ENCODE measurements around the gene KDM5B. TPM values are rescaled to one million over a fixed set of nuclear protein-coding genes. Genes with fewer than 3 reads are reported as not detected.
A peak's percentile ranks its signal among the peaks of the same experiment; 100 is the strongest.

Gene KDM5B
- polyA plus RNA-seq, 3 donors: 3.4 to 12.5 (median 10.6) TPM

GRCh38 chr1:202750761-202751160 lies 57.5 kb downstream of the KDM5B start:
- H3K27ac Mint-ChIP-seq: no peak overlapping the region
- no peak overlapping the region for H3K4me2 ChIP-seq (replicated peaks; ENCODE audit: extremely low read depth, low read length, poor library complexity, severe bottlenecking)
- no peak overlapping the region for H2AFZ ChIP-seq (ENCODE audit: insufficient read depth, low read depth, low read length, poor library complexity, severe bottlenecking)
- peaks cover 56 to 83% of the 10 kb centered on the region in 2 donors for H3K36me3 ChIP-seq (replicated peaks in 1 of 2; ENCODE audit: control insufficient read depth in 1 of 2, insufficient read depth in 2 of 2, low read length in 2 of 2)
- H3K27me3 ChIP-seq (ENCODE audit: control insufficient read depth in 2 of 2, insufficient read depth in 2 of 2, low read length in 2 of 2): no peaks in the 10 kb centered on the region
- no peaks in the 10 kb centered on the region for H3K79me2 ChIP-seq (ENCODE audit: insufficient read depth, low read length)
- H4K20me1 ChIP-seq (ENCODE audit: insufficient read depth, low read length): no peaks in the 10 kb centered on the region
- H3K9me3 ChIP-seq (replicated peaks in 1 of 2; ENCODE audit: control insufficient read depth in 1 of 2, insufficient read depth in 1 of 2, low read length in 2 of 2): no peaks in the 10 kb centered on the region
- H3K4me1 ChIP-seq (ENCODE audit: control insufficient read depth in 1 of 2, insufficient read depth in 2 of 2, low read length in 2 of 2): peaks cover 2 to 8% of the 10 kb centered on the region in 2 donors
- TF ChIP-seq CTCF (IDR thresholded peaks at IDR 0.05): peak; percentile 12
- H3K27me3 Mint-ChIP-seq (ENCODE audit: low read depth in 3 of 3): no peaks in the 10 kb centered on the region
- no peak overlapping the region for H3K4me3 ChIP-seq (replicated peaks in 1 of 3; ENCODE audit: low read depth in 2 of 3, low read length in 3 of 3)
- intact Hi-C loops (cut with micrococcal nuclease): loop anchor here in 1 of 2 donors (10.0 kb wide), 1 partner anchor 114 kb away; no protein-coding TSS in a partner anchor
- H3K9ac ChIP-seq (ENCODE audit: insufficient read depth, low read length, poor library complexity, severe bottlenecking): no peak overlapping the region
- H3K4me1 Mint-ChIP-seq: peaks cover 18% of the 10 kb centered on the region
- H3K36me3 Mint-ChIP-seq: peaks cover 65 to 77% of the 10 kb centered on the region in 2 donors
- no peak overlapping the region for H3K27ac ChIP-seq (ENCODE audit: low read depth in 1 of 2, low read length in 2 of 2)
- no peak for DNase-seq
- WGBS (ENCODE audit: insufficient coverage): no CpG with 5 or more reads among the region's 1 CpG
- no peak overlapping the region for H3K4me3 Mint-ChIP-seq
- H3K9me3 Mint-ChIP-seq: peaks cover 0 to 1% (median 0%) of the 10 kb centered on the region in 7 donors

GRCh38 chr1:202750024-202750423 lies 58.2 kb downstream of the KDM5B start:
- TF ChIP-seq CTCF (IDR thresholded peaks at IDR 0.05): no peak
- intact Hi-C loops (cut with micrococcal nuclease): loop anchor here in 1 of 2 donors (10.0 kb wide), 1 partner anchor 115 kb away; no protein-coding TSS in a partner anchor
- peaks cover 51 to 83% of the 10 kb centered on the region in 2 donors for H3K36me3 ChIP-seq (replicated peaks in 1 of 2; ENCODE audit: control insufficient read depth in 1 of 2, insufficient read depth in 2 of 2, low read length in 2 of 2)
- no peaks in the 10 kb centered on the region for H3K9me3 ChIP-seq (replicated peaks in 1 of 2; ENCODE audit: control insufficient read depth in 1 of 2, insufficient read depth in 1 of 2, low read length in 2 of 2)
- no peak overlapping the region for H3K27ac Mint-ChIP-seq
- peaks cover 25% of the 10 kb centered on the region for H3K4me1 Mint-ChIP-seq
- H3K4me3 ChIP-seq (replicated peaks in 1 of 3; ENCODE audit: low read depth in 2 of 3, low read length in 3 of 3): no peak overlapping the region
- no peak overlapping the region for H3K4me3 Mint-ChIP-seq
- H3K4me2 ChIP-seq (replicated peaks; ENCODE audit: extremely low read depth, low read length, poor library complexity, severe bottlenecking): no peak overlapping the region
- peaks cover 6 to 14% of the 10 kb centered on the region in 2 donors for H3K4me1 ChIP-seq (ENCODE audit: control insufficient read depth in 1 of 2, insufficient read depth in 2 of 2, low read length in 2 of 2)
- no peaks in the 10 kb centered on the region for H4K20me1 ChIP-seq (ENCODE audit: insufficient read depth, low read length)
- no peaks in the 10 kb centered on the region for H3K27me3 Mint-ChIP-seq (ENCODE audit: low read depth in 3 of 3)
- peaks cover 0 to 1% (median 0%) of the 10 kb centered on the region in 7 donors for H3K9me3 Mint-ChIP-seq
- H3K9ac ChIP-seq (ENCODE audit: insufficient read depth, low read length, poor library complexity, severe bottlenecking): no peak overlapping the region
- no CpG with 5 or more reads among the region's 2 CpGs for WGBS (ENCODE audit: insufficient coverage)
- H2AFZ ChIP-seq (ENCODE audit: insufficient read depth, low read depth, low read length, poor library complexity, severe bottlenecking): no peak overlapping the region
- no peaks in the 10 kb centered on the region for H3K27me3 ChIP-seq (ENCODE audit: control insufficient read depth in 2 of 2, insufficient read depth in 2 of 2, low read length in 2 of 2)
- H3K79me2 ChIP-seq (ENCODE audit: insufficient read depth, low read length): no peaks in the 10 kb centered on the region
- no peak overlapping the region for H3K27ac ChIP-seq (ENCODE audit: low read depth in 1 of 2, low read length in 2 of 2)
- no peak for DNase-seq
- peaks cover 64 to 77% of the 10 kb centered on the region in 2 donors for H3K36me3 Mint-ChIP-seq

Data from CD14-positive monocyte (primary cell).